ENCODE data around the gene OR6K3.

- TF ChIP-seq, protein P1, sequence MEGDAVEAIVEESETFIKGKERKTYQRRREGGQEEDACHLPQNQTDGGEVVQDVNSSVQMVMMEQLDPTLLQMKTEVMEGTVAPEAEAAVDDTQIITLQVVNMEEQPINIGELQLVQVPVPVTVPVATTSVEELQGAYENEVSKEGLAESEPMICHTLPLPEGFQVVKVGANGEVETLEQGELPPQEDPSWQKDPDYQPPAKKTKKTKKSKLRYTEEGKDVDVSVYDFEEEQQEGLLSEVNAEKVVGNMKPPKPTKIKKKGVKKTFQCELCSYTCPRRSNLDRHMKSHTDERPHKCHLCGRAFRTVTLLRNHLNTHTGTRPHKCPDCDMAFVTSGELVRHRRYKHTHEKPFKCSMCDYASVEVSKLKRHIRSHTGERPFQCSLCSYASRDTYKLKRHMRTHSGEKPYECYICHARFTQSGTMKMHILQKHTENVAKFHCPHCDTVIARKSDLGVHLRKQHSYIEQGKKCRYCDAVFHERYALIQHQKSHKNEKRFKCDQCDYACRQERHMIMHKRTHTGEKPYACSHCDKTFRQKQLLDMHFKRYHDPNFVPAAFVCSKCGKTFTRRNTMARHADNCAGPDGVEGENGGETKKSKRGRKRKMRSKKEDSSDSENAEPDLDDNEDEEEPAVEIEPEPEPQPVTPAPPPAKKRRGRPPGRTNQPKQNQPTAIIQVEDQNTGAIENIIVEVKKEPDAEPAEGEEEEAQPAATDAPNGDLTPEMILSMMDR (optimal IDR thresholded peaks at IDR 0.05 in 1 of 3, IDR thresholded peaks at IDR 0.05 in 1 of 3, conservative IDR thresholded peaks at IDR 0.05 in 1 of 3; ENCODE audit: extremely low read depth in 1 of 3, insufficient read depth in 2 of 3, low read length in 3 of 3): no peak
- no peak for TF ChIP-seq EZH2 (IDR thresholded peaks at IDR 0.05; ENCODE audit: low read length)
Observed at GRCh38 chr1:158731707-158732106, 11.2 kb upstream of the OR6K3 start.

All from keratinocyte (primary cell).